Measurements from ENCODE around the gene UHRF1.
"Not testable (repeated sequence)": the region's sequence is repeated elsewhere in the genome, so short reads cannot be mapped to it uniquely, and the experiment has no call there.

DNA sequence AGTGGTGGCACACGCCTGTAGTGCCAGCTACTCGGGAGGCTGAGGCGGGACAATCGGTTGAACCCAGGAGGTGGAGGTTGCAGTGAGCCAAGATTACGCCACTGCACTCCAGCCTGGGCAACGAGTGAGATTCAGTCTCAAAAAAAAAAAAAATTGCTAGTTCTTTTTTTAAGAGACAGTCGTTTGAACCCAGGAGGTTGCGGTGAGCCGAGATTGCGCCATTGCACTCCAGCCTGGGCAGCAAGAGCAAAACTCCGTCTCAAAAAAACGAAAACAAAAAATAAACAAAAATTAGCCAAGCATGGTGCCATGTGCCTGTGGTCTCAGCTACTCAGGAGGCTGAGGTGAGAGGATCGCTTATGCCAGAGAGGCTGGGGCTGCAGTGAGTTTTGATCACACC lies 8.4 kb upstream of the UHRF1 start:
- TF ChIP-seq POLR2A (IDR thresholded peaks at IDR 0.05; ENCODE audit: low read depth, low read length); TAF1 (IDR thresholded peaks at IDR 0.05; ENCODE audit: borderline replicate concordance, low read depth, low read length); POLR2AphosphoS5 (IDR thresholded peaks at IDR 0.05; ENCODE audit: low read depth, low read length): not testable (repeated sequence)
